DMS53 (cell line): ENCODE results near the gene MEIS2.

Experiments used
- DNase-seq: peaks from one replicate; lab custom pipeline; 2025; lab: John Stamatoyannopoulos, UW

The MEIS2 gene

DNA sequence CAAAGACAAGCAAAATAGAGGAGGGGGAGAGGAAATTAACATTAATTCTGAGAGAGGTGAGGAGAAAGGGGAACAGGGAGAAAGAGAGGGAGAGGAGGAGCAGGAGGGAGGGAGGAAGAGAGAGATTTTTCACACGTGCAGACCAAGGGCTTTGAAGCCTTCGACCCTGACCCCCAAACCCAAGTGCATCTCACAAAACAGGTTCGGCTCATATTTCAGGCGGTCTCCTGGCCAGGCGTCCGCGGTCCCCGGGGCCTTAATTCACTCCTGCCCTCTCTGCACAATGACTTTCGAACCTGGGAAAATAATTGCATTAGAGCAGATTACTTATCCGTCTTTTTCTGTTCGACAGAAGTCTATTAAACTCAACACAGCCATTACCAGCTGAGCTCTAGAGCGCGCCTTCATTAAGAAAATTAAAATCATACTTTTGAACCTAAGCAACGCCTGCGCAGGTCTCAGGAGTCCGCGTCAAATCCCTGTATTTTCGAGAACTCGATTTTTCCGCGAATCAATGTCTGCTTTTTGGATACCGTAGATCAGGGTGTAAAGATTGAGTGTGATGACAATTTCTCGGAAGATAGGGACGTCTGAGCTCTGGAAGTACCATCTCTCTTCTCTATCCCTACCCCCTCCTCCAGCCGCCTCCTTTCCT, 220.7 kb downstream of the MEIS2 start:
- DNase-seq: no peak

DNA sequence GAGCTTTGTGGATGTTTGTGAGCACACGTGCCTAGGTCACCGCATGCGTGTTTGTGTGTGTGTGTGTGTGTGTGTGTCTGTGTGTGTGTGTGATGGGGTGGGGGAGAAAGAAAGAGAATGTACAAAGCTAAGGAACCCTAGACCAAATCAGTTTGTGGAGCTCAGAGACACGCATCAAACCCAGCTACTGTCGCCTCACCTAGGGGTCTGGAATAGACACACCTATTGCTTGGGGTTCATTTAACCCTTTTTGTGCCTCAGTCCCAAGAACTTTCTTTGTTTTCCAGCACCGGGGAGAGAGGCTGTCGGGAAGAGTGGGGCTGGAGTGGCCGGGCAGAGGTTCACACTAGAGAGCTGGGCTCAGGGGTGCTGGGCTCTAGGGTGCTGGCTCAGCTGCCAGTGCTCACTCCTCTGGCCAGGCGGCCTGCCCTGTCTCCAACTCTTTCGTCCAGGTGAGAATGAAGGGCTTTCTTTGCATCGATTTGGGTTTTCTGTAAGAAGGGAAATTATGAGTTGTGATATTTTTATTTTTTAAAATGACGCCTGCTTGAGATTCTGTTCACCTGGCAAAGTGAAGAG, 221.6 kb downstream of the MEIS2 start:
- no peak for DNase-seq

- no peak for DNase-seq
These were observed 222.3 kb downstream of the MEIS2 start for GRCh38 chr15:36877796-36878683.

- DNase-seq: no peak
These were observed 223.1 kb downstream of the MEIS2 start for GRCh38 chr15:36877294-36877693.

- DNase-seq: no peak
These were observed 224.5 kb downstream of the MEIS2 start for GRCh38 chr15:36875740-36876334.

DNA sequence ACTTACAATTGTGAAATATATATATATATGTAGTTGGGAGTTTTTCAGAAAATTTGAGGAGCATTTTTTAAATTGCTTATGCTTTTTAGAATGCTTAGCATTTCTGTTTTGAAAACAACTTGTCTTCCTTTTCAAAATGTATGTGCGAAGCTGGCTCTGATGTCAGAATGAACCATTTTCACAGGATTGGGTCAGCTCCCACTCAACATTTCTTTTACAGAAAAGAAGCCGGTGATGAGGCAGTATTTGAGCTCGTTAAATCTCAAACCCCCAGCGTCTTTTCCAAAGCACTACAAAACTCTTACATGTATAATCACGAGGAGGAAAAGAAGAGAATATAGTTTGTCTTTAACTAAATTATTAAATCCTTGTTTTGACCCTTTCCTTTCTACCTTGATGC, 225.4 kb downstream of the MEIS2 start:
- no peak for DNase-seq

DNA sequence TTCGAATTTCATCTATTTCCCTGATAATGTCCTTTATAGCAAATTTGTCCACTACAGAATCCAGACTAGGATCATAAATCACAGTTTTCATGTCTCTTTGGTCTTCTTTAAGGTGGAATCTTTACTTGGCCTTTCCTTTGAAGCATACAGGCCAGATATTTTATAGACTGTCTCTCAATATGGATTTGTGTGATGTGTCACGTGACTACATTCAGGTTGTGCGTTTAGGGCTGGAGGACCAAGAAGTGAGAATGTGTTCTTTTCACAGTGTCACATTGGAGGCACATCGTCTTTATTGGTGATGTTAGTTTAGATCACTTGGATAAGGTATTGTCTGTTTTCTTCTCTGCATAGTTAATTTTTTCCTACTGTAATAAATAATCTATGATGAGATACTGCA, 232.9 kb downstream of the MEIS2 start:
- no peak for DNase-seq

DNA sequence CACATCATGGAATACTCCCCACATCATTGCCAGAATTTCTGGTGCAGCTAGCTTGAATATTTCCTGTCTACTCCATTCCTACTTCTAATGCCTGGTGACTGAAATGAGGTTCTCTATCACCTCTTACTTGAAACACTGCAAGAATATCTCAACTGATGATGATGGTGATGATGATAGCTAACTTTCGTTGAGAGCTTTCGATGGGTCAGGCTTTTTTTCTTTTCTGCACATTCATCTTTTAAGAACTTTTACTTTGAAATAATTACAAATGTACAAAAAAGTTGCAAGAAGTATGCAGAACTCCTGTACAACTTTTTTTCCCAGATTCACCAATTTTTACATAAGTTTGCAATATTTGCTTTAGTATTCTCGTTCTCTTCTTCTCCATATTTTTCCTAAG, 233.5 kb downstream of the MEIS2 start:
- no peak for DNase-seq

DNA sequence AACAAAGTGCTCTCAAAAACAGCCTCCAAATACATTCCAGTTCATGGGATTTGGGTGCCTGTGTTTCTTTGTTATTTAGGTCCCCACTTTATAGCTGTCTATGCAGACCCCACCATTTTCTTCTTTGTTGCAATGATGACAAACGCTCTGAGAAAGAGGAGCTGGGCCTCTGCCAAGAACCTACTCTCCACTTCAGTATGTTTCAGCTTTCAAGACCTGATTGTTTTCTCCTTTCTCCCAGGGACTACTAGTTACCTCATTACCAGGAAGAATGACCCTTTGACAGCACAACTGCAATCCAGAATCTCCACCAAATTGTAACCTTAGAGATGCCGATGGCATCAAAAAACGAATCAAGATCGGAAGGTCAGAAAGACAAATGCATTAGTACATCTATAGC, 236.8 kb downstream of the MEIS2 start:
- DNase-seq: no peak

GRCh38 chr15:36860792-36861191, 239.6 kb downstream of the MEIS2 start:
- DNase-seq: no peak

DNA sequence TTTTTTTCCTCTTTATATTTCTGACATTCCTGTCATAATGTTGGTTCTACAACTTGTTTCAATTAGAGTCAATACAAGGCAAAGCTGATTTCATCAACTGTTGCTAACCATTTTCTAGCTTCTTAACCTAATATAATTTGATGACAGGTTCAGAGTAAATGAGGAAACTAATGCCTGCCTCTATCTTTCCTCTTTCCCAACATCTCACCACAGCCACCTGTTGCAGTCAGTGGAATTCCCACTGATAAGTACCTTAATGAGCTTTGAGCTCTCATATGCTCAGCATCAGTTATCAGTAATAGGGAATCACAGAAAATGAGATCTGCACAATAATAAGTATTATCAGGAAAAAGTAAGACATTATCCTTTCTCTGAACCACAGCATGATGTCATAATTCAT, 241.9 kb downstream of the MEIS2 start:
- peak; percentile 18 for DNase-seq

- peak; percentile 84 for DNase-seq
These were observed 243.9 kb downstream of the MEIS2 start for GRCh38 chr15:36856339-36856973.

DNA sequence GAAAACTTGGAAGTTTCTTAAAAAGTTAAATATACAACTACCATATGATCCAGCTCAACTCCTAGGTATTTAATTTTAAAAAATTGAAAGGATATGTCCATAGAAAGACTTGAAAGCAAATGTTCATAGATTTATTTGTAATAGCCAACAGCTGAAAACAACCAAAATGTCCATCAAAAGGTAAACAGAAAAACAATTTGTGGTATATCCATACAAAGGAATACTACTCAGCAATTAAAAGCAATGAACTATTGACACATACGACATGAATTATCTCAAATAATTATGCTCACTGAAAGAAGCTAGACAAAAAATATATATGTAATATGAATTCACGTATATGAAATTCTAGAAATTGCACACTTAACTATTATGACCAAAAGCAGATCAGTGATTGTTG, 249.5 kb downstream of the MEIS2 start:
- DNase-seq: no peak

DNA sequence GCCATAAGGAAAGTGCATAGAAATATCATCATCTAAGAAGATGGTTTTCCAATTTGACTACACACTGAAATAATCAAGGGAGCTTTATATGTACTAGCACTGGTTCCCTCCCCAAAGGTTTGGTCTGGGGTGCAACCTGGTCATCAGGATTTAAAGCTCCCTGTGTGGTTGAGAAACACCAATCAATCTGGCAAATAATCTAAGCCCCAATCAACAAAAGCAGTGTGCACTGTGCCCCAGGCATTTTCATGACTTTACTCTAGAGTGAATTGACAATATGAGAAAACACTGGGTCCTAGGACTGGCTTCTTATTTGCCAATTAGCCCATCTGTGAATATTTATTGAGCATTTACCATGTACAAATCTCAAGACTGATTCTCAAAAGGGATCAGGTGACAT, 255.1 kb downstream of the MEIS2 start:
- no peak for DNase-seq

- DNase-seq: peak; percentile 63
These were observed 255.8 kb downstream of the MEIS2 start for GRCh38 chr15:36844534-36844998.

DNA sequence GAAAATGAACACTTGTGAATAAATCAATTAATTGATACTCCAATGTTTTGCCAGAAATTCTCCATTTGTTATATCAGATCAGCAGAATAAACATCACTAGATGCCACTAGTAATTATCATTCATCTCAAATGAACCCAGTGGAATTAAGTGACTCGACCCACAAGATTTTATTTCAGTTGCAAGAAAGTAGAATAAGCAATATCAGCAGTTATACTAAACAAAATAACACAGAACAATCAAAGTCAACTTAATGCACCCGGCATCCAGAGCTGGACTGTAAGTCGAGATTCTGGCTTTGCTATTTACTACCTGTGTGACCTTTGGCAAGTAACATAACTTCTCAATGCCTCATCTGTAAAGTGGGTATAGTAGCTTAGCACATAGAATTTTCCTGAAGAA, 256.5 kb downstream of the MEIS2 start:
- DNase-seq: no peak

DNA sequence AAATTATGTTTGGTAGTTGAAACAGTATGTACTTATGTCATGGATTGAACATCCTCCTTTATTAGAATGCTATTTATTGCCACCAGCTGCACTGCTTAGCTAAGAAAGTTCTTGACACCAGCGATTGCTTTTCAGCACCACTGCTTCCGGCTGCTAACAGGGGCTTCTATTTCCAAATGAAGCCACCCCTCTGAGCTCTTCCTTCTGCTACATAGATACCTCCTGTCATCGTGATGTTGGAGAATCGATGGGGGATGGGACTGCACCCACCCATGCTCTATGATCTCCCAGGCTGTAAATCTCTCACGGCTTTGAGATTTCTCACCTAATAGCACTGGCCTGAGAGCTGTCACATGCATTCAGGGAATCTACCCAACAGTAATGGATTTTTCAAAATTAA, 259.2 kb downstream of the MEIS2 start:
- no peak for DNase-seq
